ENCODE measurements around the gene HSF2.

Gene HSF2, protein sequence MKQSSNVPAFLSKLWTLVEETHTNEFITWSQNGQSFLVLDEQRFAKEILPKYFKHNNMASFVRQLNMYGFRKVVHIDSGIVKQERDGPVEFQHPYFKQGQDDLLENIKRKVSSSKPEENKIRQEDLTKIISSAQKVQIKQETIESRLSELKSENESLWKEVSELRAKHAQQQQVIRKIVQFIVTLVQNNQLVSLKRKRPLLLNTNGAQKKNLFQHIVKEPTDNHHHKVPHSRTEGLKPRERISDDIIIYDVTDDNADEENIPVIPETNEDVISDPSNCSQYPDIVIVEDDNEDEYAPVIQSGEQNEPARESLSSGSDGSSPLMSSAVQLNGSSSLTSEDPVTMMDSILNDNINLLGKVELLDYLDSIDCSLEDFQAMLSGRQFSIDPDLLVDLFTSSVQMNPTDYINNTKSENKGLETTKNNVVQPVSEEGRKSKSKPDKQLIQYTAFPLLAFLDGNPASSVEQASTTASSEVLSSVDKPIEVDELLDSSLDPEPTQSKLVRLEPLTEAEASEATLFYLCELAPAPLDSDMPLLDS

DNA sequence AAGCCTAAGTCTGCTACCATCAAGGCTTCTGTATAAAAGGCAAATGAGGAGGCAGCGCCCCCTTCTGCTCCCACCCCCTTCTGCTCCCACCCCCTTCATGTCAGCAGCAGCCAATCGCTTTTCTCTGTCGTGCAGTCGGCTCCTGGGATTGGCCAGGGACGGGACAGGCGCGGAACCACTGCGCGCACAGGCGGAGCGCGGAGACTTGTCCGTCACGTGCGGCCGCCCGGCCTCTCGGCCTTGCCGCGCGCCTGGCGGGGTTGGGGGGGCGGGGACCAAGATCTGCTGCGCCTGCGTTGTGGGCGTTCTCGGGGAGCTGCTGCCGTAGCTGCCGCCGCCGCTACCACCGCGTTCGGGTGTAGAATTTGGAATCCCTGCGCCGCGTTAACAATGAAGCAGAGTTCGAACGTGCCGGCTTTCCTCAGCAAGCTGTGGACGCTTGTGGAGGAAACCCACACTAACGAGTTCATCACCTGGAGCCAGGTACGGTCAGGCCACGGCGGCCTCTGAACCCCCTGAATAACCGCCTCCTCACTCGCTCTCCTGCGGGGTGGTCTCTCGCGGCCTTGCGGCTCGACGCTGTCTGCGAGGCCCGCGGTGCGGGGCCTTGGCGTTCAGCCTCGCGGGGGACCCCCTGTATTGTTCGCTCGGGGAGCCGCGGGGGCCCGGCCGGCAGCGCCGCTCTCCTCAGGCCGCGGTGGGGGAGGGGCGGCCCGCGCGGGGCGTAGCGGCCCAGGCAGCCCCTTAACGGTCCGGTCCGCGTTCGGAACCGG is at the start of gene HSF2:
Gene HSF2 (plus strand): TSS at position 305 of the 773 bp plus-strand sequence. CDS start 86 bp downstream, at position 391.
- peak; percentile 92 for DNase-seq

DNA sequence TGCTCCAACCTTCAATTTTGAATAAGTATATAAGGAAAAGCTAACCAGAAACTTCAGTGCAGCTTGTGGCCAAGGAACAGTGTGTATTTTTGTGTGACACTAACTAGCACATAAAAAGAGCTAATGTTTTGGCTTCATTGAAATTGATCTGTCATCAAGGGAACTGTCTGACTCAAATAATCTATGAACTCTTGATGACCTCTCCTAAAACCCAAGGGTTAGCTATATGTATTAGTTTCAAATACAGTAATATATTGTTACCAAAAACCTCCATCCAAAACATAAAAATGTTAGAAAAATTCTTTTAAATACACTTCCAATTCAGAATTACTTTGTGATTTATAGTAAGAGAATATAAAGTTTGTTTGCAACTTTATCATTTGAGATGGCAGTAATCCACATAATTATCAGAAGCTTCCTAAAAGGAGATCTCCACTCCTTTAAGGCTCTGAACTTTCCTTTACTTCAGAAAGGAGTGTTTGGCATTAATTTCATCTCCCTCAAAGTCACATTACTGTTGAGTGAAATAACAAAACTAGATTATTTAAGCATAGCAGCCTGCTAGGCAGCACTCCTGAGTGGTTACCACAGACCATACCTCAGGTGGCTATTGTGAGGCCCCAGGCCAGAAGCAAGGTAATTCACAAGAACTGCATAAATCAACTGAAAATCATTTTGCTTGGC is 46.3 kb upstream of the HSF2 start:
- DNase-seq = no peak

DNA sequence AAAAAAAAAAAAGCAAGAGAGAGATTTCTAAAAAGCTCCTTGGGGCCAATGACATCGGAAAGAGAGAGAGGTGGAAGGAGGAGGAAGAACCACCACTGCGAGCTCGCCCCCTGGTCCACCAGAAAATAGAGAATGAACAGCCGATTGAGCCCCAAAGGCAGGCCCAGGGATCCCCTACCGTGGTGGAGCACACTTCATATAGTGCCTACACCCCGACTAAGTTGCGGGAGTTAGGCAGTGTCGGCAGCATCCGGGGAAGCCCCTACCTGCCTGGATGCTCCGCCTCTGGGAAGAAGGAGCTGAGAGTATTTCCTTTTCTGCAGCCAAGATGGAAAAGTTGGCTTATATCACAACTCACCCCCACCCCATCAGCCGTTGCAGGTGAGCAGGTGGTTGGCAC is 38.6 kb upstream of the HSF2 start:
- DNase-seq = no peak

DNA sequence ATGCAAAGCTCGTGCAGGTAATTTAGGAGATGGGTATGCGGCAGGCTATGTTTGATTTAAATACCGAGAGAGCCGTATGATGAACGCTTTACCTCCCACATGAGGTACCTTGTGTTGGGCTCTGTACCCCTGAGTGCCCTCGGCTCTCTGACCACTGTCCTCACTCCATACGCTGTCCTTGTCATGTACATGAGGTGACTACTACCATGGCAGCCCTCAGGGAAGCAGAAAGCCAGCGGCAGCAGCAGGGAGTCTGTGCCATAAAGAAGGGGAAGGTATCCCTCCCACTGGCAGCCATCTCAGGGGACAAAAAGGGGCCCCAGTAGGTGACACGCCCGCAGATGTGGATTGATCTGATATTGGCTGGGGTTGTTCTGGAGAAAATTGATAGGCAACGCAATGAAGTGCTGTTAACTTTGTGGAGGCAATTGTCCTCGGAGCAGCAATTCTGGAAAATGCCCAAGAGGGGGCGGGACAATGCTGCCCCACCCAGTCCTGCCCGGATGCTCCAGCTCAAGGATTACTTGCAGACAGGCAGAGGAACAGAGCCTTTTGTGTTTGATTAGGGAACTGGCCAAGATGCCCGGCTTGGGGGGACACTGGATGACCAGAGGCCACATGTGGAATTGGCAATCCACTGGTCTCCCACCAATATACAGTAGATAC is 38.0 kb upstream of the HSF2 start:
- DNase-seq = no peak

DNA sequence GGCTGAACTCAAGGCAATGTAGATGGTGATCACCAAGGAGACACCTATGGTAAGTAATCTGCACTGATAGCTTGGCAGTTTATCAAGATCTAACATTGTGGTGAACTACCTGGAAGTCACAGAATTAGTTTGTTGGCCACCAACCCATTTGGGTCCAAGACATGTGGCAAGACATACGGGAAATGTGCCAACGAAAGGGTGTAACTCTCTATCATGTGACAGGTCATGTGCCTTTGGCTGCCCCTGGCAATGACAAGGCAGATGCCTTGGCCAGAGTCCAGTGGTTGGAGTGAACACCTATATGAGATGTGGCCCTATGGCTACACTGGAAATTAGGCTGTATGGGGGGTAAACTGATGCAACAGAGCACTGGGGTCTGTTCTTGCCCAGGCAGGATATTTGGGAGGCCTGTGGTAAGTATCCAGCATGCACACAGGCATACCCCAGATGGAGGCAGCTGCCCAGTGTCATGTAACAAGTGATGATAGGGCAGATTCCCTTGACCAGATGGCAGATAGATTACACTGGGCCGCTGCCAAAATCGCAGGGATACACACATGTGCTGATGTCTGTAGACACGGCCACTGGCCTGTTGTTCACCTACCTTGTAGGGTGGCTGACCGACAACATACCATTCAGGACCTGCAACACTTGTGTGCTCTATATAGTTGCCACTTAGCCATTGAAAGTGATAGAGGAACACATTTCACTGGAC is 35.5 kb upstream of the HSF2 start:
- no peak for DNase-seq

DNA sequence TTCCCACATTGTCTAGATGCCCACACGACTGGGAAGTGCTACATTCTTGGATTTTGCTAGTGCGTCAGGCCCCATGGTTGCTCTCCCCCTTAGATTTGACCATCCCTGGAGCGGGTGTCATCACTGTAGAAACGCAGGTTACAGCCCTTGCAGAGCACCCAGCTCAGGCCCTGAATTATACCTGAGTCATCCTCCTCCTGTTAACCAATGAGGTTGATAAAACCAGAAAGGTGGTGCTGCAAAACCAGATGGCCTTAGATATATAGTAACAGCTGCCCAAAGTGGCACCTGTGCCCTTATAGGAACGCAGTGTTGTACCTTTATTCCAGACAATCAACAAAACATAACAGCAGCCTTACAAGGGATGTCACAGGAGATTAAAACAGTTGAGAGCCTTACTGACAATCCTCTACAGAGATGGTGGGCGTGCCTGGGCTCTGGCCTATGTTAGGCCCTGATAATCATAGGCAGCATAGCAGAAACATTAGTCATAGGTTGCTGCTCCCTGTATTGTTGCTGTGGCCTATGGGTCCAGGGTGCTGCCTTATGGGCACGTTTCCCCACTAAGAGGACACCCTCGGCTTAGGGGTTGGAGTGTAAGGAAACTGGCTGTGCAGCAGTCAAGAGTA is 33.6 kb upstream of the HSF2 start:
- DNase-seq = no peak

DNA sequence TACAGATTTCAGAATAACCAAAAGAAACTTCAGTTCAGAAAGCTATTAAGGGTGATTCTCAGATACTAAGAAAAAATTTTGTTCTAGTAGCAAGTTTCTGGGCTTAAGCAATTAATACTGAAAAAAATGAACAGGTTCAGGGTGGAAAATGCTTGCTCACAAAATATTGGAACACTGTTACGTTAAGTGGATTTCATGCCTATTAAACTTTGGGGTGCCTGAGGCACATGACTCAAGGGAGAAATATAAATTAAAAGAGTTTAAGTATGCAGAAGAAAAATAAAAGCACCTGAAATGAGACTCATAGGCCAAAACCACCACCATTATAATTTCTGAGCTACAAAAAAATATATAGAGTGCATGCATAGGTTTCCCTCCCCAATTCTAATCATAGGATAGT is 32.3 kb upstream of the HSF2 start:
- no peak for DNase-seq

DNA sequence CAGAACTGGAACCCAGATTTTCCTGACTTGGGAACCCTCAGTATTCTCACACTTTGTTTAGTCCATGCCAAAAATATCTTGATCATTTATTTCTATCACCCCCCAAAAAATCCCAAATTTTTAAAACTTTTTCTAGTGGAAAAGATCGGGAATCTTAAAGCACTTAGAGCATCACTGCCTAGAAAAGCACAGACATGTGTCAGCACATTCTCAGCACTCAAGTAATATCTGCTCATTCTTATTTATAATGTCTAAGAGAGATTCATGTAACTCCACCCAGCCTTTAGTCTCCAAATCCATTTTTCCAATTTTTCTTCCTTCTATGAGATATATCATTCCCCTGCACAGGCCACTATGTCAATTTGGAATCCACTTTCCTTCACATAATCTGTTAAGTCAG is 29.9 kb upstream of the HSF2 start:
- no peak for DNase-seq

DNA sequence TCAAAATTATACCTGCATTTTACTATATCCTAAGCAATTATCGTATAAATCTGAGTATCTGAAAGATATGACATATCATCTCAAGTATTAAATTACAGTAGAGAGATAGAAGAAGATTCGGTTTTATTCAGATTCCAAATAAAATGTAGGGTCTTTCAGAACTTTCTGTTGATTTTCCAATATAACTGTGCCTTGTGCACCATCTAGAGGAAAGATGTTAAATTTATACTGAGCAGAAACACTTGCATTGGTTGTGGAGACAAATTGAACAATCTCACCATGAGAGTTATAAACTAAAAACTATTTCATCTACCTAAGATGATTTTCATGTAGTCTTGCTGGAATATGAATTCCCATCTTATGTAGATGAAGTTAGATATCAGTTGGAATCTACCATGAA is 26.8 kb upstream of the HSF2 start:
- DNase-seq = no peak

DNA sequence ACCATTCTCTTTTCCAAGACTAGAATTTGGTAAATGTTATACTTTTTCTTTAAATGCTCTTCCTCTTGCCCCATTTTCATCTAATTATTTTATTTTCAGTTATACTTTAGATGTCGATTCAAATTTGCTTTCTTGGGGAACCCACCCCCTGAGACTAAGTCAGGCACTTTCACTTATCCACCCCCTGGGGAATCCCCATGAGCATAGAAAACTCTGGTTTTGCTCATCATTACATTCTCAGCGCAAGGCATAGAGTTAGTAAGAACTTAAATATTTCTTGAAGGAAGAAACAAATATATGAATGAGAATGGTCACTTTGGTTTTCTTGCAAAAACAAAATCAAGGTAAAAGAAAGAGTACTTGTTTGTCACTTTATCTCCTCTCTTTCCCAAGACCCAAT is 25.1 kb upstream of the HSF2 start:
- DNase-seq = no peak

DNA sequence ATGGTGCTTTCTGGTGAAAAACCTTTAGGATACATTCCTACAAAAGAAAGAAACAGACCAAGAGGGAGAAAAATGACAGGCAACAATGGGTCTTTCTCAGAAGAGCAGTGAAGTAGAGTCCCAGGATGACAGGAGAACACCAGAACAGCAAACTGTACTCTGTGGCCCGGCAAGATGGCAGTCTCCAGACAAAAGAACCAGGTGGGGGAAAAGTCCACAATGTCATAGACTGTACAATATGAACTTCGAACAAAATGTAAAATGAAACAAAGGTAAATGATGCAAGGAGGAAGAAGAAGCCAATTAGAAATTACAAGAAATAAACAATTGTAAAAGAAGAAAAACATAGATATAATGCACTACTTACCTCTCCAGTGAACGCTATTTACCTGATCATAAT is 23.2 kb upstream of the HSF2 start:
- no peak for DNase-seq

DNA sequence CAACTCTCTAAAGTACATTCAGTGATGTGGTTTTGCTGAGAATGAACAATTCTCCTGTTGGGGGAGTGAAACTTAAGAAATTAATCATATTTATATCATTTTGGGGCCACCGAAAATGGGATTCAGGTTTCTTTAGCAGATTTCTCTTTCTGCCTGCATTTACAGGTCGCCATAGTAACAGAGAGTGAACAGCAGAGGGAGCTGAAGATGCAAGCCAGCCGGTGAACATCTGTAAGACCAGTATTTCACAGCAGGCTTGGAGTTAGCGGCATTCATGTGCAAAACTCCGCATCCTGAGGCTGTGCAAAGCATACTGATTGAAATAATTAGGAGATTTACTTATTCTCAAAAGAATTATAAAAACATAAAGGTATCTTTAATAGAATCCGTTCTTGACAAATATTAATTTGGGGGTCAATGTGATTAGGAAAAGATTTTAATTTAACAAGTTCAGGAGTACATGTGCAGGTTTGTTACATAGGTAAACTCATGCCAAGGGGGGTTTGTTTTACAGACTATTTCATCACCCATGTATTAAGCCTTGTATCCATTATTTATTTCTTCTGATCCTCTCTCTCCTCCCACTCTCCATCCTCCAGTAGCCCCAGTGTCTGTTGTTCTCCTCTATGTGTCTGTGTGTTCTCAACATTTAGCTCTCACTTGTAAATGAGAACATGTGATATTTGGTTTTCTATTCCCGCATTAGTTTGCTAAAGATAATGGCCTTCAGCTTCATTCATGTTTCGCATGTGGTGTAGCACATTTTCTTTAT is 17.8 kb upstream of the HSF2 start:
- no peak for DNase-seq

DNA sequence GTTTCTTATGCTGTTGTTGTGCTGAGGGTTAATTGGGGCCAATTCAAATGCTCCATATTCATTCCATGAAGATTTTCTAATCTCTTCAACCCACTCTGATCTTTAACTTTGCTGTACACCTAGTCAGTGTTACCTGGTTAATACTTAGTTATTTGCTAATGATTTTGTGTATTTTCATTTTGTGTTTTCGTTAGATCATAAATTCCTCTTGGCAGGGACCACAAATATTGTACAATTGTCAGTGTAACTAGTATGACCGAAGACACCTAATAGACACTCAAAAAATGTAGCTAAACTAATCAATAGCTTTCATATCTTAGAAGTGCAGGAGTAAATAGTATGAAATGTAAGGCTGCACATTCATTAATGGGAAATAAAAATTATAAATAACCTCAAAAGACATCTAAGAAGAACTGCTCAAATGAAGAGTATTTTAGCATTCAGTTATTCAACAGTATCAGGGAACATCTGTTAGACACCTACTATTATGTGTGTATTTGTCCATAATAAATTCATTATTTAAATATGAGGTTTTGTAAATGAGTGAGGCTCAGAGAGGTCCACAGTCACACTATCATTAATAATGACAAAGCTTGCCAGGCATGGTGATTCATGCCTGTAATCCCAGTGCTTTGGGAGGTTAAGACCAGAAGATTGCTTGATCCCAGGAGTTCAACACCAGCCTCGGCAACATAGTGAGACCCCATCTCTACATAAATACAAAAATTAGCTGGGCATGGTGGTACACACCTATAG is 13.4 kb upstream of the HSF2 start:
- DNase-seq = no peak

DNA sequence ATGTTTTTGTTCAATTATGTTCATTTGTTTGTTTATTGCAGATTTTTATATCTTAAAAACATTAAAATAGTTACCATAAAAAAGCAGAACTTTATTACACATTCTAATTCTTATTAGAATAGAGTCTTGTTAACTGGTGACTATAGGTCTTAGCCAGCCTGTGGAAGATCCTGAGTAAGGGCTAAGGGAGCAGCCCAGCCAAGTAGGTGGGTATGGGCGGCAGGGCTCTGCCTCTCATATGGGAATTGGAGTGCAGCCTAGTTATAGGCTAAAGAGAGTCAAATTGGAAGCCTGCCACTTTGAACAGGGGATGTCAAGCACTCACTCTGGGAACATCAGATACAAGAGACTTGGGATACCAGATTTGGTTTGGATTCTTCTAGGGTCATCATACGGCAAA is 10.5 kb upstream of the HSF2 start:
- DNase-seq = no peak

DNA sequence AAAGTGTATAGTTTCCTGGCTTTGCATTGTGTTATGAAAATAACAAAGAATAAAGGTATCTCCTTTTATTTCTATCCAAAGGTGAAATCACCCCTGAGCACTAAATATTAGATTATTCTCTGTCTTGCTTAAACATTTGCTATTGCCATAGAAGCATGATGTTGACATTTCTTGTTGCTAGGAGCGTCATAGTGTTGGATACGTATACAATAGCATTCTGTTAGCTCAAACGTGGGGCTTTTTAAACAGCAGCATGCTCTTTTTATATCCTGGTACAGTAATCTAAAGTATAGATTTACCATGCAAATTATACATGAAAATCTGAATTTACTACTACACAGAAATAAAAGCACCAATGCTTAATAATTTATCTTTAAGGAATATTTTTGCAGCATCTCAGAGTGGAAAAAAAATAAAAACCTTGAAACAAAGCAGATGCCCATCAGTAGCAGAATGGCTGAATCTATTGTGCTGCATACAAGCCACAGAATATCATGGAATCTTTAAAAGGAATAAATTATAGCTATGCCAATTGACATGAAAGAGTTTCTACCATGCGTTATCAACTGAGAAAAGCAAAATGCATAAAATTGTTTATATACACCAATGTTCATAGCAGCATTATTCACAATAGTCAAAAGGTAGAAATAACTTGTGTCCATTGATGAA is 9.6 kb upstream of the HSF2 start:
- DNase-seq = no peak

DNA sequence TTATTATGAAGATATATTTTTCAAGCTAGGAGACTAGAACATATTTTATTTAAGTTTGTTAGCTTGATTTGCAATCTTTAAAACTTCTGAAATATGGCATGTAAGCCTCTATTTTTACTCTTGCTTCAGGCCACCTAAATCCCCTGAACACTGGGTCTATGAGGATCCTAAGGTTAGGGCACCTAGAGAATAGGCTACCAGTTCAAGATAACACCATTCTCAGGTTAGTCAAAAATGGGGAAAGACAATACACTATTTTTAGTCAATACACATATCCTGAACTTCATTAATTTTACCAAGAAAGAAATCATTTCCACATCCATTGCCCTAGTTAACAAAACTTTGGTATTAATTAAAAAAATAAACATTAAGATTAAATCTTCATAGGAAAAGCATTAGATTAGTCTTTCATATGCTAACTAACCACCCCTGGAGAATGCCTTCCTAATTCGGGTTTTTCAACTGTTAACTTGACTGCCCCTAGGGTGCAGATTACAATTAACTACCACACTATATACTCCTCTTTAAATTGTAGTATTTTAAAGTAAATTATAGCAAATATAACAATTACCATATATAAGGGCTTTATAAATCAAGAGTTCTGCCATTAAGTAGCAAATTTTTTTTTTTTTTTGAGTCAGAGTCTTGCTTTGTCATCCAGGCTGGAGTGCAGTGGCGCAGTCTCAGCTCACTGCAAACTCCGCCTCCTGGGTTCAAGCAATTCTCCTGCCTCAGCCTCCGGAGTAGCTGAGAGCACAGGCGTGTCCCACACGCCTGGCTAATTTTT is 6.7 kb upstream of the HSF2 start:
- DNase-seq = no peak

DNA sequence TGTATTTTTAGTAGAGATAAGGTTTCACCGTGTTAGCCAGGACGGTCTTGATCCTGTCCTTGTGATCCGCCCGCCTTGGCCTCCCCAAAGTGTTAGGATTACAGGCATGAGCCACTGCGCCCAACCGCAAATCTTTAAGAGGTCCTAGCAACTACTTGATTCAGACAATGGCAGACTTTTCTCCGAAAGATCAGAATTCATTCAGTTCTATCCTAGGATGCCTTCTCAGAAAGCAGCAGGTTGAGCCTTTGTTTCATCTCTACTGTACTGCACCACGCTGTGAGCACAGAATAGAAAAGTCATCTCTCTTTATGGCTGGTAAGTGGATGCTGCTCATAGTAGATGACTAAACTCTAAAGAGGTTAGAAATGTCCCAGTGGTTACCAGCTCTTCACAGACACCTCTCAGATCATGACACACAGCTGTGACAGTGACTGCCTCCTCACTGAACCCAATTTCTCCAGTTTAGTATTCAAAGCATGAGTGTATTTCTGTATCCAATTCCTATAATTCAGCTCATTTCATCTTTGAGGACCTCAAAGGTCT is 6.0 kb upstream of the HSF2 start:
- no peak for DNase-seq

DNA sequence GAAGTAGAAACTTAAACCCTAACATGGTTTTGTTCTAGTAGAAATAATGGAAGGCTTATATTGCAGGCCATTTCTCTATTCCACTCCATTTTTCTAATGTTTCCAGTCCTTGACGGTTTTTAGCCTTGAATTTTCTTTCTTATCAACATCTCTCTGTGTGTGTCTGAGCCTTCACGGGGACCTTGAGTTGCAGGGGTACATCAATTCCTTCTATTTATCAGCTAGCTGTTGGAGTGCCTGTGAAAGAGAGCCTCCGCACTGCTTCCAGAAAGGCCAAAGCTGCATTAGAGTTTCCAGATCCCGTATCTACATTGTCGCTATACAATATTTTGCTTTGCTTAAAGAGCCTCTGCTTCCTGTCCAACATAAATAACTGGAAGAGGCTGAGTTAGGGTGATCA is 5.4 kb upstream of the HSF2 start:
- DNase-seq = no peak

DNA sequence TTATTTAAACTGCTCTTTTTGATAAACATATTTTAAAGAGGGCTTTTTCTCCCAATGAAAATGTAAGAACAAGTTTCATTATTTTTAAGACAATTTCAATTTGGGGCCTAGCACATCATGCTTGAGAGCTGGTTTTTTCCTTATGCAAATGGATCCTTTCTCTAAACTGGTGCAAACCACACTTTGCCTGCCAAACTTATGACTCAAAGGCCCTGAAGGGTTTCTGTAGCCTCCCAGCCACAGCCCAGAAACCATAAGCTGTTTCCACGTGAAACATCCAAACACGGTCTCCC is 451 bp upstream of the HSF2 start:
- no peak for DNase-seq
